ENCODE data around the gene SETBP1.

GRCh38 chr18:44632469-44633145 is 48.1 kb upstream of the SETBP1 start:
- TF ChIP-seq RFX5 (IDR thresholded peaks at IDR 0.05; ENCODE audit: low read depth, low read length), result no peak
- TF ChIP-seq CTCF (conservative IDR thresholded peaks at IDR 0.05; ENCODE audit: low read depth, low read length), result no peak
- no peak for TF ChIP-seq FOS (IDR thresholded peaks at IDR 0.05; ENCODE audit: low read depth, low read length)
- TF ChIP-seq RAD21 (IDR thresholded peaks at IDR 0.05; ENCODE audit: low read length), result no peak
- no peak for TF ChIP-seq MAZ (IDR thresholded peaks at IDR 0.05; ENCODE audit: borderline replicate concordance, low read depth, low read length)
- TF ChIP-seq CHD1 (IDR thresholded peaks at IDR 0.05; ENCODE audit: low read depth, low read length), result no peak
- TF ChIP-seq MXI1 (IDR thresholded peaks at IDR 0.05; ENCODE audit: borderline replicate concordance, low read depth, low read length), result no peak
- TF ChIP-seq POLR2A (IDR thresholded peaks at IDR 0.05; ENCODE audit: low read depth, low read length), result no peak
- TF ChIP-seq SMC3 (IDR thresholded peaks at IDR 0.05; ENCODE audit: low read depth, low read length), result no peak

Data from IMR-90 (cell line).